ENCODE results near the gene BRWD1.
A peak's percentile ranks its signal among the peaks of the same experiment; 100 is the strongest.
"Not testable (repeated sequence)": the region's sequence is repeated elsewhere in the genome, so short reads cannot be mapped to it uniquely, and the experiment has no call there.

BRWD1 gene

DNA sequence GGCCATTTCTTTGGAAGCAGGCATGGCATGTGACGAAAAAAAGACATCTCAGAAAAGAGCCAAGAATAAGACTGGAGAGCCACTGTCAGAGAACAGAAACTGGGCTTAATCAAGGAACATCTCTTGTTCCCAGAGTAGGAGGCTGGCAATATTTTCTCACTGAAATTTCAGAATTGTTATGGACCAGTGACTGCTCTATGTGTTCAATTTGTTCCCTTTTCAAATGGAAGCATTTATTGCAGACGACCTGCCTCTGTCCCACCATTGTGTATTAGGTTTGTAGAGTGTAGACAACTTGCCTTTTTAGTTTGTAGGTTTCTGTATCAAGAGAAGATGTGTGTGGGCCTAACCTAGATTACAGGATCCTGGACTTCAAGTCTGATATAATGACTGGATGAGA, 148.9 kb downstream of the BRWD1 start:
- DNase-seq: no peak

DNA sequence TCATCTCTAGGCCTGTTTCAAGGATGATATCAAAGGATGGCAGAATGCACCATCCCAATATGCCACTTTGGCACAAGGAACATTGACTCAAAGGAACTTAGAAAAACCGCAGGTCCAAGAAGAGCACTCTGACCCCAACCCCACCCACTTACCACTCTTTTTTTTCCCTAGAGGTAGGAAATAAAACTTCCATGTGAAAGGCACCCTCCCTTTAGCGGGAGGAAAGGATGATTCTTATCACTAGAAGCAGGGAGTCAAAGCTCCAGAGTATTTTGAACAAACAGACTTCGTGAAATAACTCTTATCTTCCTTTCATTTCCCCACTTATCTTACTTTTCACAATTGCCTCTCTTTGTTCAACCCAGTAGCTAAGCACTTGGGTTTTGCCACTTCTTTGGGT, 152.4 kb downstream of the BRWD1 start:
- DNase-seq: no peak

- no peak for DNase-seq
Measured at GRCh38 chr21:39159342-39160063, 153.9 kb downstream of the BRWD1 start.

DNA sequence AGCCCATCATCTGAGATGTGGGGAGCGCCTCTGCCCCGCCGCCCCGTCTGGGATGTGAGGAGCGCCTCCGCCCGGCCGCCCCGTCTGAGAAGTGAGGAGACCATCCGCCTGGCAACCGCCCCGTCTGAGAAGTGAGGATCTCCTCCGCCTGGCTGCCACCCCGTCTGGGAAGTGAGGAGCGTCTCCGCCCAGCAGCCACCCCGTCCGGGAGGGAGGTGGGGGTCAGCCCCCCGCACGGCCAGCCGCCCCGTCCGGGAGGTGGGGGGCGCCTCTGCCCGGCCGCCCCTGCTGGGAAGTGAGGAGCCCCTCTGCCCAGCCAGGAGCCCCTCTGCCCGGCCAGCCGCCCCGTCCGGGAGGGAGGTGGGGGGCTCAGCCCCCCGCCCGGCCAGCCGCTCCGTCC, 156.2 kb downstream of the BRWD1 start:
- DNase-seq: not testable (repeated sequence)

GRCh38 chr21:39156024-39156423, 157.4 kb downstream of the BRWD1 start:
- DNase-seq: peak; percentile 27

DNA sequence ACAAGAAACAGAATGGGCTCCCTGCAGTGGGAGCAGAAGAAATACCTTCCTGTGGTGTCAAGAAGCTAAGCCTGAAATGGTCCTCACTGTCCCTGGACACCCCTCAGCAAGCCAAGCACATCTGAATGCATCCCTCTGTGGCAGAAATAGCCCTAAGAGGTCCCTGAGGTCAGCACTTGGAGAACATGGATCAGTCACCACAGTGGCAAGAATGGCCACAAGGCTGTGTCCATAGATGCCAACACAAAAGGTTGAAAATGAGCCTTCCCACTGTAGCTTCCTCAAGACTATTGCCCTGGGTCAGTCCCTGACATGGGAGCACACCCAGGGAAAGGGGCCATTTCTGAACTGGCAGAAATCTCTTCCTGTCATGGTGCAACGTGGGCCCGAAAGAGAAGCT, 157.9 kb downstream of the BRWD1 start:
- DNase-seq: no peak

GRCh38 chr21:39153842-39154241, 159.6 kb downstream of the BRWD1 start:
- DNase-seq: no peak

- no peak for DNase-seq
Measured at GRCh38 chr21:39153373-39153772, 160.1 kb downstream of the BRWD1 start.

- DNase-seq: no peak
Measured at GRCh38 chr21:39152271-39152670, 161.2 kb downstream of the BRWD1 start.

- DNase-seq: no peak
Measured at GRCh38 chr21:39150877-39151276, 162.6 kb downstream of the BRWD1 start.

DNA sequence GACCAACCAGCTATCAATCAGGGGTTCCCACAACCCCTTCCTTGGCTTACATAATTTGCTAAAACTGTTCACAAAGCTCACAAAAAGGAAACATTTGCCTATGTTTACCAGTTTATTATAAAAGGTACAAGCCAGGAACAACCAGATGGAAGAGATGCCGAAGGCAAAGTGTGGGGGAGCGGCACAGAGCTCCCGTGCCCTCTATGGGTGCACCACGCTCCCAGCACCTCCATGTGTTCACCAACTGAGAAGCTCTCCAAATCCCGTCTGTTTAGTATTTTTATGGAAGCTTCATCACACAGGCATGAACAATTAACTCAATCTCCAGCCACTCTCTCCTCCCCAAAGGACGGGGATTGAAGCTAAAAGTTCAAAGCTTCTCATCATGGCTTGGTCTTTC, 163.1 kb downstream of the BRWD1 start:
- no peak for DNase-seq

GRCh38 chr21:39149882-39150281, 163.6 kb downstream of the BRWD1 start:
- DNase-seq: no peak

- no peak for DNase-seq
Measured at GRCh38 chr21:39148975-39149374, 164.5 kb downstream of the BRWD1 start.

GRCh38 chr21:39144191-39144590, 169.2 kb downstream of the BRWD1 start:
- no peak for DNase-seq

- no peak for DNase-seq
Measured at GRCh38 chr21:39142972-39143371, 170.5 kb downstream of the BRWD1 start.

DNA sequence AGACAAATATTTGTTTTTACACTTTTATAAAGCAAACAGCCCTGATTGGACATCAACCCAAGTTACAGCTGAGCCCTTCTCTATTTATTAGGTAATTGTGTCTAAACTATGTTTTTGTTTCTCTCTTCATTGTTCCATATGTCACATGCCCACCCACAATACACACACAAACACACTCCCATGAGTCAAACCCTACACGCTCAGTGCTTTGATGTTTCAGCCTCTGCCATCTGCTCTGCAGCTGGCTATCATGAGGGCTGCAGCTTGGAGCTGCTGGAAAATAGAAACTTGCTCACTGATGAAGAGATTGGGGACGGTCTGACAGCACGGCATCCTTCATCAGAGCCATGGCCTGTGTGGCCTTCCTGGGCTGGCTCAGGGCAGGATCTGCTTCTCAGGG, 171.9 kb downstream of the BRWD1 start:
- no peak for DNase-seq

DNA sequence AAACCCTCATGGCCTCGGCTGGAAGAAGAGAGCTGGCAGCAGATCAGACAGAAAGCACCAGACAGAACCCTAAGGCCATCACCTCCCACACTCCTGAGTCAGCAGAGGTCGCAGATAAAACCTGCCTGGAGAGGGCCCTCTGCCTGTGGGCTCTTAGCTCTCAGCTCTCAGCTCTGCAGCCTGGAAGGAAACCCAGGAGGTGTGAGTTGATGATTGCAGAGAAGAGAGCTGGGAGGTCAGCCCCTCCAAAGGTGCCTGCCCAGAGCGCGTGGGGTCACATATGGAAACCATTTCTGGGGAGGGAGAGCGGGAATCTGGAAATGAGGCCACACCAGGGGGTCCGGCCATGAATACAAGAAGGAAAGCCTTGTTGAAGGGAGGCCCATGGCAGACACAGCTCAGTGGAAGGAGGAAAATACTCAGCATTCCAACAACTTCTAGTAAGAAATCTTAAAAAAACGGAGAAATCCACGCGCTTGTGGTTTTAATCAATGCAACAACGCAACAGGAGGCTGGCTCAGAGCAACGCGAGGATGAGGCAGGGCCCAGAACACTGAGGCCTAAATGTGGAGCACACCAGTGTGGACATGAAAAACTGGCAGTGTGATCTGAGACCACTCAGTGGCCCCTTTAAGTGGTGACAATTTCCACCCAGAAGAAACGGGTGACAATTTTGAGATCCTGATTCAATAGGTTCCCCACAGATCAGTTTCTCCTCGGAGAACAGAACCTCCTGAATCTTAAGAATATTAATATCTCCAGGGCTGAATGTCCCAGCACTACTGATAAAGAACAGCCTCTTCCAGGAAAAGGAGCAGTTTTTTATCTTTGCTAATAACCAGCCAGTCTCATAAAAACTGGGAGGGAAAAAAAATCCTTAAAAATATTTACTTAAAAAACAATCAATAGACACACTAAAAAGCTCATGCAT, 175.9 kb downstream of the BRWD1 start:
- no peak for DNase-seq

GRCh38 chr21:39136711-39137110, 176.7 kb downstream of the BRWD1 start:
- no peak for DNase-seq

- DNase-seq: not testable (repeated sequence)
Measured at GRCh38 chr21:39136138-39136537, 177.3 kb downstream of the BRWD1 start.

- no peak for DNase-seq
Measured at GRCh38 chr21:39134288-39134810, 179.1 kb downstream of the BRWD1 start.
